Erythroblast (primary cell): ENCODE data around the gene KRT86.

Source experiments
- DNase-seq, 2 experiments: peaks; one replicate each; lab custom pipeline; 2025; lab: John Stamatoyannopoulos, UW
- GATA1 ChIP-seq: IDR thresholded peaks from 2 replicates; pipeline ENCODE4 v1.6.1; 2011; ENCODE audit warnings: low read depth, mild to moderate bottlenecking, control low read depth, low read length, moderate library complexity
- POLR2A ChIP-seq: IDR thresholded peaks from 2 replicates; pipeline ENCODE4 v1.6.1; 2011; ENCODE audit warnings: mild to moderate bottlenecking, low read length

Gene KRT86

DNA sequence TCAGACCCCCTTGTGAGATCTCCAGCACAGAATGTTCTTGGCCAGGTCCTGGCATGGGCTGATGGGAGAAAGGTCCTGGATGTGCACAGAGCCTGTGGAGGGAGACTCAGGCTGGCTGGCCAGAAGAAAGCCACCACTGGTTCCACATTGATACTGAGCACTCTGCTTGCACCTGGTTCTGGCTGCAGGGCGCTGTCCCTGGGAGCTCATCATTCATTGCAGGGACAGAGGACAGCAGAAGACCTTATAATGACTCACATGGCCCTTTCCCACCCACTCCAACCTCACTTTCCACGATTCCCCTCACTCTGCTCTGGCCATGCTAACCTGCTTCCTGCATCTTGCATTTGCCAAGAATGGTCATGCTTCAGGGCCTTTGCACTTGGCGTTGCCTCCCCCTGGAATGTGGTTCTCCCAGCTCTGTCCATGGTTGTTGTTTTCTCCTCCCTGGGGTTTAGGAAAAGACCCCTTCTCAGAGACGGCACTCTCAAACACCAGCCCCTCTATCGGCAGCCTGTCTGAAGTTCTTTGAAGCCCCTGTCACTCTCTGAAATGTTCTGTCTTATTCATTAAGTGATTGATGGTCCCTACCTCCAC, 31.1 kb upstream of the KRT86 start:
- no peak for DNase-seq
- TF ChIP-seq GATA1 = no peak
- no peak for TF ChIP-seq POLR2A

GRCh38 chr12:52243856-52244614, 30.4 kb upstream of the KRT86 start:
- DNase-seq = no peak
- no peak for TF ChIP-seq POLR2A
- TF ChIP-seq GATA1 = no peak

DNA sequence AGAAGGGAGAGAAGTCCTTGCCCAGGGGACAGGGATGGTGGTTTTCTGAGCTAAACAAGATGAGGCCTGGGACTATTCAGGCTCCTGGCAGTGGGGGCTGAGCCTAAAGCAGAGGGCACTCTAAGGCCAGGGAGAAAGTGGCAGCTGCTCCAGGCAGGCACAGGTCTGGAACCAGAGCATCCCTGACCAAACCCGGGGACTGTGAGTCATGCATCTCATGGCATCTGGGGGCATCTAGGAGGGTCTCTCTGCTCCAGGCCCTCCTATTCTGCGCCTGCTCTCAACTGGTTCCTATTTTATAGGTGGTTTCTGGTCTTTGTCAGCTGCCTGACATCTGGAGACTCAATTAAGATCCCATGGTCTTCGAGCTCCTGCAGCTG, 29.8 kb upstream of the KRT86 start:
- no peak for TF ChIP-seq POLR2A
- TF ChIP-seq GATA1 = no peak
- DNase-seq = no peak

- TF ChIP-seq GATA1 (no peak), POLR2A (no peak)
- no peak for DNase-seq
Observed at GRCh38 chr12:52245259-52245961, 29.0 kb upstream of the KRT86 start.

- TF ChIP-seq POLR2A (no peak), GATA1 (no peak)
Observed at GRCh38 chr12:52245962-52246569, 28.4 kb upstream of the KRT86 start.

DNA sequence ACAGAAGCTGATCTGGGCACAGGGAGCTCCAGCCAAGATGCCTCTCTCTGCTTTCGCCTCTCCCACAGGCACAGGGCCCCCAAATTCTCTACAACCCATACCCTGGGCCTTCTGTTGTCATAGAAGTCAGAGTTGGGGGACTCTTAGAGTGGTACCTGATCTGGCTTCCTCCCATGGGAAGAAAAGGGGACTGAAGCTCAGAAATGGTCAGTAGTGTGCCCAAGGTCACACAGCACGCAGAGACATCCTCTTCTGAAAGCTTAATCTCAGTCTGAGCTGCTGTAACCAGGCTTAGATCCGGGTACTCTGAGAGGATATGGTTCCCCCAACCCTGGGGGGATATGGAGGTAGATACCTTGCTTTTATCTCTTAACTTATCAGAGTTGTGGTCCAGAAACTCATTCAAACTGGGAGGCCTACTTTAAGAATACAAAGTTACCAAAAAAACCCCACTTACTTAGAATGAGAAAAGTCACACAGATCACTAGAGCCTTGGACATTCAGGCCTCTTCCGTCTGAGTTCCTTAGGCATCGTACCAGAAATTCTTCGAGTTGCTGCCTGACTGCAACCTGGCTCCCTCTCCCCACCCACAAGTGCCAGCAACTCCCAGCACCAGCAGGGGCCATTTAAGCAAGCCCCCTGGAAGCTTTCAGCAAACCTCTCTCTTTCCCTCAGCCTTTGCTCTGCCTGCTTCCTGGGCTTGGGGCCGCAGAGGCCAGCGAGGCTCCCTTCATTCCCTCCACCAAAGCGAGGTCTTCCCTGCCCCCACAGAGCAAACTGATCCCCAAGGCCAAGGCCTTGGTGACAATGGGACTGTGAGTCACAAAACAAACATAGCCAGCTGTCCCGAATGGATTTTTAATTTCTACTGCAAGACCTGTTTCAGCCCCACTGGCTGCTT, 27.5 kb upstream of the KRT86 start:
- TF ChIP-seq GATA1 (no peak), POLR2A (no peak)
- no peak for DNase-seq

More at GRCh38 chr12:52245962-52246569, 28.4 kb upstream of the KRT86 start:
- DNase-seq = no peak

DNA sequence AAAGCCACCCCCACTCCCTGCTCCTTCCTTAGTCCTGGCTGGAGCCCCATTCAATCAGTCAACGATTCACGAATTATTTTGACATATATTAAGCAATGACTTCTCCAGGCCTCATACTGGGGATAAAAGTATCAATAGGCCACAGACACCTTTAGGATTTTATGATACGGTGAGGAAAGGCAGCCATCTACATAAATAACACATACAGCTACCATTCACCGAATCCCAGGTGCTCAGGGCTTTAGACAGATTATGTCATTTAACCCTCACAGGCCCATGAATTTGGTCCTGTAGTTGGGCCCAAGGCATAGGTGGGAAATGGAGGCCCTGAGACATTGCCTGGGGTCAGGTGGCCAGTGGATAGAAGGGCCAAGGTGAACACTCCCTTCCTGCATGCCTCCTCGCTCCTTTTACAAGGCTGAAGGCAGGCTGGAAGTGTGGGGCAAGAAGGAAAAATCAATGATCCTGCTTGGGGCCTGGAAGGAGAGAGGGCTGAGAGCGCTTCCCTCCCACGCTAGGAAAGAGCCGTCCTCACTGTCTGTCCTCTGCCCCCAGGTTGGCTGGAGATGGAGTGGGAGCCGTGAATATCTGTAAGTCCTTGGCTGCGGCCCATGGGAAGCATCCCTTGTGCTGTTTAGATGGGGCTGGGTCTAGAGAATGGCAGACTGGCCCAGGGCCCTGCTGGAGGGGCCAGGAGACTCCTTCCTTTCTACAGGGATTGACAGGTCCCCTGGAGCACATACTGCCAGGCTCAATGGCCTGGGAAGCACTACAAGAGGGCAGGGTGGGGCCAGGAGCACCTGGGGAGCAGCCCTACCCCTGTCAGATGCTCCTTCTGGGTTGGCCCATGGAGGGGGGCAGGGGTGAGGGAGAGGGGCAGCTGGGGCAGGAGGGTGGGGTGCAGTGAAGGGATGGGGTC, 26.6 kb upstream of the KRT86 start:
- no peak for DNase-seq
- TF ChIP-seq POLR2A (no peak), GATA1 (no peak)

- TF ChIP-seq GATA1 (no peak), POLR2A (no peak)
- DNase-seq = no peak
Observed at GRCh38 chr12:52248541-52249461, 25.6 kb upstream of the KRT86 start.

DNA sequence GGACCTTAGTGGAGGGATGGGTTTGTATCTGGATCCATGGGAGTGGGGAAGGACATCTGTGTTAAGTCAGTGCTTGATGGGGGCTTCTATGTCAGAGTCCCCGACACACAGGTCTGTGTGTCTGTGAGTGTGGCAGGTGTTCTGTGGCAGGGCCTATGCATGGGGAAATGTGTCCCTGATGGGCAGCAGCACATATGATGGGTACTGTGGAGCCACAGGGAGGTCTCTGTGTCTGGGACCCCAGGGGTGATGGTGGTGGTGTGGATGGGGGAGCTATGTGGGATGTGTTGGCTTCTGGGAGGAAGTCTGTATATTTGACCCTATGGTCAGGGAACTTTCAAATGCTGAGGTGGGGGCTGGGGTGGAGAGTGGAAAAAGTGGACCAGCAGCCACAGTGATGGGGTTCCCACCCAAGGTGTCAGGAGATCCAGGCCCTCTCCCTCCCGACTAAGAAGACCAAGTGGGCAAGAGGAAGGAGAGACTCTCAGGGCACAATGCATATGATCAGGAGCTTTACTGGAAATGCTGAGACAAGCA, 24.9 kb upstream of the KRT86 start:
- TF ChIP-seq POLR2A = no peak
- TF ChIP-seq GATA1 = no peak
- DNase-seq = no peak

DNA sequence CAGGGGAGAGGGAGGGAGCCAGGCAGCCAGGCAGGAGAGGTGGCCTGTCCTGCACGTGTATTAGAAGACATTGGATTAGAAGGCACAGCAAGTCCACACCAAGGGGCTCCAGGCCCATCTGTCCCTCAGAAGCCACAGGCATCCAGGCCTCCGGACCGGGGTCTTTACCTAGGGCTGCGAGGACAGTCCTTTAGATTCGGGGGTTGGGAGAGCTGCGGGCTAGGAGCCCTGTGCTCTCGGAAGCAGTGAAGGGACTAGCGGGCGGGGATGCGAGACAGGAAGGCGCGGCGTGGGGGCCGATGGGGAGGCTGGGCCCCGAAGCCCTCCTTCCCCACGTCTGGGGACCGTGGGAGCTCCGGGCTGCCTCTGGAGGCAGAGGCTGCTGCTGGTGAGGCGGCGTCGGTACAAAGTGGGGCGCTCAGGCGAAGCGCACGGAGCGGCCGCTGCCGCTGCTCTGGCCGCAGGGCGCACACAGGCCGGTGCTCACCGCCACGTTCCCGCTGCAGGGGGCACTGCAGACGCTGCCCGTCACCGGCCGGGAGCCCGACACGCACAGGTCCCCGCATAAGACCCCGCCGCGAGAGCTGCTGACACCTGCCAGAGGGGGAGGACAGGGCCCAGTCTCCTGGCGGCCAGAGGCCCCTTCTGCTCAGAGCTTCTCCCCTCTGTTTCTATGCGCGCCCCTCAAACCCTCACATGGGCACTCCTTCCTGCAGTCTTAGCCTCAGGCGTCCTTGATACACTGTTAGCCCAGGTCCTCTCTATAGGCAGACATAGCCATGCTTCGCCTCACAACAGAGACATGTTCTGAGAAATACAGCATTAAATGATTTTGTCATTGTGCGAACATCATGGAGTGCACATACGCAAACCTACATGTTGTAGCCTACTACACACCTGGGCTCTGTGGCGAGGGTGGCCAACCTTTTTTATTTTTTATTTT, 24.1 kb upstream of the KRT86 start:
- TF ChIP-seq GATA1 (no peak), POLR2A (no peak)
- no peak for DNase-seq
